Endodermal cell (in vitro differentiated cells): ENCODE data around the gene SLC22A5. TPM values are rescaled to one million over a fixed set of nuclear protein-coding genes. Genes with fewer than 3 reads are reported as not detected.
A peak's percentile ranks its signal among the peaks of the same experiment; 100 is the strongest.
"Not testable (repeated sequence)": the region's sequence is repeated elsewhere in the genome, so short reads cannot be mapped to it uniquely, and the experiment has no call there.

Experiments used
- DNase-seq: peaks from one replicate; pipeline ENCODE4 v3.0.0-alpha.2; 2017
- H3K27ac ChIP-seq: 2 replicates; pipeline ENCODE4 v1.5.1; 2013; ENCODE audit warnings: mild to moderate bottlenecking, low read depth, low read length, moderate library complexity
- H3K27me3 ChIP-seq: 2 replicates; pipeline ENCODE4 v1.6.1; 2013; ENCODE audit warnings: mild to moderate bottlenecking, low read length, moderate library complexity; ENCODE audit not compliant: insufficient read depth, control insufficient read depth, poor library complexity, severe bottlenecking
- H3K36me3 ChIP-seq: 2 replicates; pipeline ENCODE4 v1.7.0; 2013; ENCODE audit warnings: mild to moderate bottlenecking, low read length, moderate library complexity; ENCODE audit not compliant: control insufficient read depth, insufficient read depth
- H3K4me1 ChIP-seq: one replicate; pipeline ENCODE4 v1.7.0; 2013; ENCODE audit warnings: low read length; ENCODE audit not compliant: control insufficient read depth, insufficient read depth
- H3K4me3 ChIP-seq: 2 replicates; pipeline ENCODE4 v1.5.1; 2013; ENCODE audit warnings: mild to moderate bottlenecking, low read length, moderate library complexity
- H3K9ac ChIP-seq: 2 replicates; pipeline ENCODE4 v1.6.1; 2013; ENCODE audit warnings: mild to moderate bottlenecking, low read length, moderate library complexity; ENCODE audit not compliant: poor library complexity, severe bottlenecking; ENCODE audit errors: extremely low read depth
- H3K9me3 ChIP-seq: 2 replicates; pipeline ENCODE4 v1.6.1; 2013; ENCODE audit warnings: mild to moderate bottlenecking, low read length, moderate library complexity; ENCODE audit not compliant: control insufficient read depth
- H3K27ac Mint-ChIP-seq: 2 replicates; pipeline ENCODE4 v1.8.0; 2020; ENCODE audit warnings: mixed read lengths
- H3K27me3 Mint-ChIP-seq: 2 replicates; pipeline ENCODE4 v1.8.0; 2021; ENCODE audit warnings: mild to moderate bottlenecking, mixed read lengths; ENCODE audit not compliant: insufficient read depth
- H3K36me3 Mint-ChIP-seq: 2 replicates; pipeline ENCODE4 v1.8.0; 2020; ENCODE audit warnings: low read depth, mixed read lengths
- H3K4me1 Mint-ChIP-seq: 2 replicates; pipeline ENCODE4 v1.8.0; 2020; ENCODE audit warnings: mixed read lengths
- H3K4me3 Mint-ChIP-seq: 2 replicates; pipeline ENCODE4 v1.8.0; 2020; ENCODE audit warnings: mild to moderate bottlenecking, moderate library complexity, mixed read lengths
- H3K9me3 Mint-ChIP-seq: 2 replicates; pipeline ENCODE4 v1.8.0; 2020; ENCODE audit warnings: mild to moderate bottlenecking, mixed read lengths
- CTCF ChIP-seq: fragments of 200-600 bp; sonication (generic); conservative IDR thresholded peaks from 2 replicates; pipeline ENCODE4 v1.5.0; 2021; ENCODE audit warnings: antibody characterized with exemption, mild to moderate bottlenecking
- WGBS, 2 experiments: methylation state at CpG; one replicate each; pipeline versions ENCODE4 v1.1.5 to v1.1.7; 2013; ENCODE audit warnings: missing lambda C conversion rate in 2 of 2, mixed read lengths in 1 of 2; ENCODE audit not compliant: insufficient coverage in 1 of 2, insufficient read length in 1 of 2; 5-methylcytosine and 5-hydroxymethylcytosine counted together
- total RNA-seq, 2 donors: library from RNA; stranded (reverse); fragmentation: NEBNext Ultra II Directional in 1 of 2; extraction: Animal tissue kit (Norgen Biotek cat#: 25700) in 1 of 2; gene quantifications; 2 replicates in 1 of 2; 3 replicates in 1 of 2; pipeline ENCODE4 v1.2.1, GENCODE V29; 2021

SLC22A5 gene
- total RNA-seq, 2 donors from 2014 or later, result 4.9 to 8.2 TPM

- H3K9ac ChIP-seq, result peak overlapping the region; percentile 13
- peaks cover 14% of the 10 kb centered on the region for H3K27me3 ChIP-seq
- no peak overlapping the region for H3K27ac Mint-ChIP-seq
- H3K4me3 Mint-ChIP-seq, result peak overlapping the region; percentile 61
- no peak for DNase-seq
- no peak for TF ChIP-seq CTCF
- no peaks in the 10 kb centered on the region for H3K9me3 ChIP-seq
- H3K4me1 ChIP-seq, result no peaks in the 10 kb centered on the region
- H3K4me3 ChIP-seq, result peak overlapping the region; percentile 76
- H3K36me3 Mint-ChIP-seq, result no peaks in the 10 kb centered on the region
- WGBS, 2 experiments, result 89 to 90% methylated on average over 2 to 9 of the region's 9 CpGs
- no peaks in the 10 kb centered on the region for H3K9me3 Mint-ChIP-seq
- H3K4me1 Mint-ChIP-seq, result peaks cover 3% of the 10 kb centered on the region
- peaks cover 8% of the 10 kb centered on the region for H3K27me3 Mint-ChIP-seq
- no peak overlapping the region for H3K27ac ChIP-seq
- no peaks in the 10 kb centered on the region for H3K36me3 ChIP-seq
Measured at GRCh38 chr5:132411304-132412013, 41.9 kb downstream of the SLC22A5 start.

- no peaks in the 10 kb centered on the region for H3K4me1 ChIP-seq
- peaks cover 3% of the 10 kb centered on the region for H3K4me1 Mint-ChIP-seq
- no peak overlapping the region for H3K9ac ChIP-seq
- H3K27me3 ChIP-seq, result peaks cover 14% of the 10 kb centered on the region
- H3K9me3 ChIP-seq, result no peaks in the 10 kb centered on the region
- H3K36me3 Mint-ChIP-seq, result no peaks in the 10 kb centered on the region
- no peak overlapping the region for H3K4me3 Mint-ChIP-seq
- H3K9me3 Mint-ChIP-seq, result no peaks in the 10 kb centered on the region
- TF ChIP-seq CTCF, result no peak
- no peak overlapping the region for H3K27ac Mint-ChIP-seq
- DNase-seq, result no peak
- no peak overlapping the region for H3K4me3 ChIP-seq
- no peak overlapping the region for H3K27ac ChIP-seq
- H3K27me3 Mint-ChIP-seq, result peaks cover under 1% of the 10 kb centered on the region
- H3K36me3 ChIP-seq, result no peaks in the 10 kb centered on the region
Measured at GRCh38 chr5:132413567-132413966, 44.1 kb downstream of the SLC22A5 start.

GRCh38 chr5:132414634-132415378 lies 45.3 kb downstream of the SLC22A5 start:
- Histone ChIP-seq H3K27me3 (peaks cover 3% of the 10 kb centered on the region), H3K27ac (no peak overlapping the region), H3K36me3 (no peaks in the 10 kb centered on the region), H3K9ac (no peak overlapping the region), H3K9me3 (no peaks in the 10 kb centered on the region), H3K4me1 (no peaks in the 10 kb centered on the region), H3K4me3 (no peak overlapping the region)
- no peak overlapping the region for H3K27ac Mint-ChIP-seq
- H3K9me3 Mint-ChIP-seq, result no peaks in the 10 kb centered on the region
- no peaks in the 10 kb centered on the region for H3K36me3 Mint-ChIP-seq
- H3K27me3 Mint-ChIP-seq, result no peaks in the 10 kb centered on the region
- no peak for TF ChIP-seq CTCF
- 75 to 100% methylated on average over 3 to 5 of the region's 5 CpGs for WGBS, 2 experiments
- no peak for DNase-seq
- no peak overlapping the region for H3K4me3 Mint-ChIP-seq
- H3K4me1 Mint-ChIP-seq, result peaks cover 5% of the 10 kb centered on the region

- H3K27me3 Mint-ChIP-seq, DNase-seq, H3K9ac ChIP-seq, H3K36me3 ChIP-seq, H3K4me3 ChIP-seq, H3K4me1 ChIP-seq, H3K27ac Mint-ChIP-seq, H3K27me3 ChIP-seq, H3K36me3 Mint-ChIP-seq, H3K27ac ChIP-seq, H3K4me3 Mint-ChIP-seq, H3K9me3 ChIP-seq, H3K9me3 Mint-ChIP-seq: not testable (repeated sequence)
- 87 to 94% methylated on average over 7 of the region's 7 CpGs for WGBS, 2 experiments
- H3K4me1 Mint-ChIP-seq, result peaks cover 12% of the 10 kb centered on the region
Measured at GRCh38 chr5:132415516-132415915, 46.0 kb downstream of the SLC22A5 start.
